ENCODE data around the gene TBCK. TPM values are rescaled to one million over a fixed set of nuclear protein-coding genes. Genes with fewer than 3 reads are reported as not detected.

Gene TBCK
- total and polyA plus RNA-seq, 7 experiments from 2014 or later: 29.5 to 70.7 (median 54.8) TPM

DNA sequence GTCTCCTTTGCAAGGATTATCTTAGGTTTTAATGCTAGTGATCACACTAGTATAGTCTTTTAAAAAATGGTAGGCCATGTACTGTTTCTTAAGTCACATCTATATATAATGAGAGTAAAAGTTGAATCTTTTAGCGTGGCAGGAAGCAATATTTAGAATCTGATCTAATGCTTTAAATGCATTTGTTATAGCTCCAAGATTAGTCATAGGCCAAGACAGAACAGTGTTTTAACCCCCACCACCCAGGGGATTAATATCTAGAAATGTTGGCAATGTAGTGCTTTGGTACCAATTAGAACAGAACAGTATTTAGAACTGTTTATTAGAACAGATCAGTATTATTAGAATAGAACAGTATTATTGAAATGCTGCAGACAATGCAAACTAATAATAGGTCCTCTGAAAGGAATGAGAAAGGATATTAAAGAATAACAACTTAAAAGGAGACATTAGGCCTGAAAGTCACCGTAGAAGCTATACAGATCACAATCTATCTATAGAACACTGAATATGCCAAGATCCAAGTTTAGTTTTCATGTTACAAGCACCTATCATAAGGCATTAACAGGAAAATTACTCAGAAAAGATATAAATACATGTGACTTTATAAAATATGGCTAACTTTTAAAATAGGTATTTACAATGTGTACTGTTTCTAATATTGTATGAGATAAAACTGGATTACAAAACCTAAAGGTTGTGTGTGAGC lies 274.6 kb downstream of the TBCK start:
- Mint-ChIP-seq H3K9me3 (no peaks in the 10 kb centered on the region), H3K4me3 (no peak overlapping the region), H3K27me3 (no peaks in the 10 kb centered on the region), H3K36me3 (peaks cover 0 to 21% (median 8%) of the 10 kb centered on the region in 5 donors), H3K27ac (no peak overlapping the region), H3K4me1 (peaks cover 0 to 5% (median 0%) of the 10 kb centered on the region in 7 donors)
- DNase-seq (no peak), ATAC-seq (no peak)
- H3K36me3 ChIP-seq (ENCODE audit: control insufficient read depth in 2 of 3, insufficient read depth in 3 of 3, low read length in 3 of 3): peaks cover 0 to 5% (median 4%) of the 10 kb centered on the region in 3 experiments
- intact Hi-C loops (cut with micrococcal nuclease): no loop called here
- H3K4me1 ChIP-seq (ENCODE audit: control insufficient read depth in 2 of 2, insufficient read depth in 2 of 2, low read length in 2 of 2): no peaks in the 10 kb centered on the region
- ChIA-PET CTCF (no interaction called here), POLR2A (no interaction called here)
- no peak overlapping the region for H3K27ac ChIP-seq (ENCODE audit: low read depth, low read length)
- no peaks in the 10 kb centered on the region for H3K9me3 ChIP-seq (ENCODE audit: control insufficient read depth in 2 of 3, low read length in 3 of 3)
- no peak overlapping the region for H3K4me3 ChIP-seq (ENCODE audit: low read length)
- no peaks in the 10 kb centered on the region for H3K27me3 ChIP-seq (ENCODE audit: control insufficient read depth in 2 of 2, insufficient read depth in 2 of 2, low read length in 2 of 2)

DNA sequence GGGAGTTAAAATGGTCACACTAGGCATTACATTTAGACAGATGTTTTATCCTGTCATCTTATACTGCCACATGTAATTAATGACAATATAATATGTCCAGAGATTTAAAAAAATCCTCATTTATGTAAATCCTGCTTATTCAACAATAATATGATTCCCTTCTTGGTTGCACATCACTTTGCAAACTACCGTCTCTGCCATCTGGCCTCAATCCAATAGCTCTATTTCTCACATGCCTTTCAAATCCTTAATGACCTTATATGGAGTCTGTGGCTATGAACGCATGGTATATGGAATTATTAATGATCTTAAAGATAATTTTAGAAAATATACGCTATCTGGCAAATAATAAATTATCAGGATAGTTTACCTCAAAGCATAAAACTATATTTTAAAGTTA lies 276.2 kb downstream of the TBCK start:
- ATAC-seq (no peak), DNase-seq (no peak)
- POLR2A ChIA-PET: no interaction called here
- Histone ChIP-seq H3K27me3 (ENCODE audit: control insufficient read depth in 2 of 2, insufficient read depth in 2 of 2, low read length in 2 of 2) (no peaks in the 10 kb centered on the region), H3K4me3 (ENCODE audit: low read length) (no peak overlapping the region), H3K9me3 (ENCODE audit: control insufficient read depth in 2 of 3, low read length in 3 of 3) (no peaks in the 10 kb centered on the region), H3K4me1 (ENCODE audit: control insufficient read depth in 2 of 2, insufficient read depth in 2 of 2, low read length in 2 of 2) (no peaks in the 10 kb centered on the region), H3K36me3 (ENCODE audit: control insufficient read depth in 2 of 3, insufficient read depth in 3 of 3, low read length in 3 of 3) (no peaks in the 10 kb centered on the region), H3K27ac (ENCODE audit: low read depth, low read length) (no peak overlapping the region)
- peaks cover 0 to under 1% (median 0%) of the 10 kb centered on the region in 11 donors for H3K9me3 Mint-ChIP-seq
- no peak overlapping the region for H3K27ac Mint-ChIP-seq
- CTCF ChIA-PET: no interaction called here
- no peak overlapping the region for H3K4me3 Mint-ChIP-seq
- H3K27me3 Mint-ChIP-seq: peaks cover 0 to 10% (median 0%) of the 10 kb centered on the region in 5 donors
- H3K36me3 Mint-ChIP-seq: peaks cover 0 to 9% (median 0%) of the 10 kb centered on the region in 5 donors
- intact Hi-C loops (cut with micrococcal nuclease): no loop called here
- peaks cover 0 to 5% (median 0%) of the 10 kb centered on the region in 7 donors for H3K4me1 Mint-ChIP-seq

GRCh38 chr4:106038908-106039307 lies 277.1 kb downstream of the TBCK start:
- ATAC-seq (no peak), DNase-seq (no peak)
- H3K4me3 ChIP-seq (ENCODE audit: low read length): no peak overlapping the region
- H3K9me3 Mint-ChIP-seq: peaks cover 0 to 2% (median 0%) of the 10 kb centered on the region in 11 donors
- no peaks in the 10 kb centered on the region for H3K27me3 ChIP-seq (ENCODE audit: control insufficient read depth in 2 of 2, insufficient read depth in 2 of 2, low read length in 2 of 2)
- POLR2A ChIA-PET: no interaction called here
- intact Hi-C loops (cut with micrococcal nuclease): no loop called here
- H3K27ac Mint-ChIP-seq: no peak overlapping the region
- no peak overlapping the region for H3K27ac ChIP-seq (ENCODE audit: low read depth, low read length)
- peaks cover 0 to 5% (median 0%) of the 10 kb centered on the region in 7 donors for H3K4me1 Mint-ChIP-seq
- H3K4me1 ChIP-seq (ENCODE audit: control insufficient read depth in 2 of 2, insufficient read depth in 2 of 2, low read length in 2 of 2): no peaks in the 10 kb centered on the region
- no peak overlapping the region for H3K4me3 Mint-ChIP-seq
- CTCF ChIA-PET: no interaction called here
- H3K9me3 ChIP-seq (ENCODE audit: control insufficient read depth in 2 of 3, low read length in 3 of 3): no peaks in the 10 kb centered on the region
- peaks cover 0 to 5% (median 0%) of the 10 kb centered on the region in 5 donors for H3K36me3 Mint-ChIP-seq
- H3K27me3 Mint-ChIP-seq: peaks cover 0 to 11% (median 0%) of the 10 kb centered on the region in 5 donors
- H3K36me3 ChIP-seq (ENCODE audit: control insufficient read depth in 2 of 3, insufficient read depth in 3 of 3, low read length in 3 of 3): no peaks in the 10 kb centered on the region

- Histone ChIP-seq H3K9me3 (ENCODE audit: control insufficient read depth in 2 of 3, low read length in 3 of 3) (no peaks in the 10 kb centered on the region), H3K36me3 (ENCODE audit: control insufficient read depth in 2 of 3, insufficient read depth in 3 of 3, low read length in 3 of 3) (no peaks in the 10 kb centered on the region), H3K27me3 (ENCODE audit: control insufficient read depth in 2 of 2, insufficient read depth in 2 of 2, low read length in 2 of 2) (no peaks in the 10 kb centered on the region), H3K4me3 (ENCODE audit: low read length) (no peak overlapping the region), H3K4me1 (ENCODE audit: control insufficient read depth in 2 of 2, insufficient read depth in 2 of 2, low read length in 2 of 2) (no peaks in the 10 kb centered on the region), H3K27ac (ENCODE audit: low read depth, low read length) (no peak overlapping the region)
- H3K9me3 Mint-ChIP-seq: peaks cover 0 to 10% (median 0%) of the 10 kb centered on the region in 11 donors
- CTCF ChIA-PET: no interaction called here
- peaks cover 0 to 5% (median 0%) of the 10 kb centered on the region in 7 donors for H3K4me1 Mint-ChIP-seq
- intact Hi-C loops (cut with micrococcal nuclease): no loop called here
- H3K36me3 Mint-ChIP-seq: peaks cover 0 to 3% (median 0%) of the 10 kb centered on the region in 5 donors
- no peak overlapping the region for H3K27ac Mint-ChIP-seq
- H3K4me3 Mint-ChIP-seq: no peak overlapping the region
- H3K27me3 Mint-ChIP-seq: peaks cover 0 to 18% (median 0%) of the 10 kb centered on the region in 5 donors
- POLR2A ChIA-PET: interaction anchor here (1.2 kb wide), 1 partner anchor 14 kb away, joined by 4 read pairs; no protein-coding TSS in a partner anchor
- DNase-seq (no peak), ATAC-seq (no peak)
Observed at GRCh38 chr4:106038012-106038411, 278.0 kb downstream of the TBCK start.

DNA sequence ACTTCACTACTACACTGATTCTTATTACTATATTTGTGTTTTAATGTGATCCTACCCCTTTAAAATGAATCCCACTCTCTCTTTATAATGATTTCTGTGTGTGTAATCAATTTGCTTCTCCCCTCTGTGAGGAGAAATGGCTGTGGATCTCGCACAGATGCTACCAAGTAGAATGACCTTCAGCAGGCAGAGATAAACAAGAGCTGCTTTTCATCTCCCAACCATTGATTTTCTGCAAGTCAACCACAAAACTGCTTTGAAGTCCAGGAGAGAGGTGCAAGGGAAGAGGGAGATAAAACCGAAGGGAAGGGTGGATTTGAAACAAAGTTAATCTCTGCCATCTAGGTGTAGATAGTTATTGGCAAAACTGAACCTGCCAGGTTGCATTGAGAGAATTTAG lies 279.2 kb downstream of the TBCK start:
- Mint-ChIP-seq H3K27ac (peak overlapping the region in 1 of 9 donors; percentile 84), H3K4me3 (no peak overlapping the region), H3K36me3 (peaks cover 0 to 6% (median 3%) of the 10 kb centered on the region in 5 donors), H3K27me3 (peaks cover 0 to 18% (median 0%) of the 10 kb centered on the region in 5 donors), H3K4me1 (peaks cover 0 to 5% (median 0%) of the 10 kb centered on the region in 7 donors), H3K9me3 (peaks cover 0 to 19% (median 5%) of the 10 kb centered on the region in 11 donors)
- Histone ChIP-seq H3K36me3 (ENCODE audit: control insufficient read depth in 2 of 3, insufficient read depth in 3 of 3, low read length in 3 of 3) (no peaks in the 10 kb centered on the region), H3K4me3 (ENCODE audit: low read length) (no peak overlapping the region), H3K9me3 (ENCODE audit: control insufficient read depth in 2 of 3, low read length in 3 of 3) (no peaks in the 10 kb centered on the region), H3K4me1 (ENCODE audit: control insufficient read depth in 2 of 2, insufficient read depth in 2 of 2, low read length in 2 of 2) (no peaks in the 10 kb centered on the region), H3K27me3 (ENCODE audit: control insufficient read depth in 2 of 2, insufficient read depth in 2 of 2, low read length in 2 of 2) (no peaks in the 10 kb centered on the region), H3K27ac (ENCODE audit: low read depth, low read length) (no peak overlapping the region)
- ChIA-PET POLR2A (interaction anchor here (1.2 kb wide), 1 partner anchor 16 kb away, joined by 4 read pairs; no protein-coding TSS in a partner anchor), CTCF (no interaction called here)
- no peak for DNase-seq
- intact Hi-C loops (cut with micrococcal nuclease): no loop called here
- ATAC-seq: no peak

DNA sequence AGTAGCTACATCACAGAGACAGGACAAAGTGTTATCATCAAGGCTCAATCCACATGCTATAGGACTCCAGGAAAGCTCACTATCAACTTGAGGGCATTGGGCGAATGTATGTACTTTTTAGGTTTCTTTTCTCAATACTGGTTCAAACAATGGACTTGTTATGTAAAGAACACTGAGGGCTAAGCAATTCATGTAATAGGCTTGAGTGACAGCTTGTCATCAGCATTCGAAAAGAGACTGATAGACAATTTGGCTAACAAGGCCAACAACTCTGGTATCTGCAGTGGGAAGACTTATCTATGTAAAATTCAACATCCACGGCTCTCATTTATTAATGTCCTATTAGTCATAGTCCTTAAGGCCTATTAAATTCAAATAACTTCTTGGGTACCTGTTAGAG lies 279.7 kb downstream of the TBCK start:
- Mint-ChIP-seq H3K36me3 (peaks cover 0 to 10% (median 4%) of the 10 kb centered on the region in 5 donors), H3K4me3 (no peak overlapping the region), H3K4me1 (peaks cover 0 to 5% (median 0%) of the 10 kb centered on the region in 7 donors), H3K27ac (no peak overlapping the region), H3K27me3 (peaks cover 0 to 18% (median 0%) of the 10 kb centered on the region in 5 donors), H3K9me3 (peaks cover 0 to 24% (median 8%) of the 10 kb centered on the region in 11 donors)
- POLR2A ChIA-PET: no interaction called here
- no peak overlapping the region for H3K27ac ChIP-seq (ENCODE audit: low read depth, low read length)
- ATAC-seq (no peak), DNase-seq (no peak)
- CTCF ChIA-PET: no interaction called here
- no peaks in the 10 kb centered on the region for H3K36me3 ChIP-seq (ENCODE audit: control insufficient read depth in 2 of 3, insufficient read depth in 3 of 3, low read length in 3 of 3)
- no peaks in the 10 kb centered on the region for H3K4me1 ChIP-seq (ENCODE audit: control insufficient read depth in 2 of 2, insufficient read depth in 2 of 2, low read length in 2 of 2)
- H3K4me3 ChIP-seq (ENCODE audit: low read length): no peak overlapping the region
- intact Hi-C loops (cut with micrococcal nuclease): no loop called here
- no peaks in the 10 kb centered on the region for H3K27me3 ChIP-seq (ENCODE audit: control insufficient read depth in 2 of 2, insufficient read depth in 2 of 2, low read length in 2 of 2)
- H3K9me3 ChIP-seq (ENCODE audit: control insufficient read depth in 2 of 3, low read length in 3 of 3): no peaks in the 10 kb centered on the region

DNA sequence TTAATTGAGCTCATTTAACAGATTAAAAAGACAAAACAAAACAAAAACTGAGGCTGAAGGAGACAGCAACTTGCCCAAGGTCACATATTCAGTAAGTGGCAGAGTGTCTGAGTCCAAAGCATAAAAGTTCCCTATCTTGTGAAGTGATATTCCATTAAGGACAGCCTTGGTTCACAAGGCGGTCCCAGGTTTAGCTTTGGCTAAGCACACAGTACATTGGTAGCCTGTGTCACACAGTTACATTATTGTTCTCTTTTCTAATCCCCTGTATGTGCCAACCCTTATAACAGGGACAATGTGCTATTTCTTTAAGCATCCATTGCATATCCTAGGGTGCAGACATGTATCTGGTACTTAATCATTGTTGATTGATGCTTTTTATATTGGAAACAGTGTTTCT lies 280.8 kb downstream of the TBCK start:
- H3K27ac Mint-ChIP-seq: no peak overlapping the region
- peaks cover 0 to 5% (median 0%) of the 10 kb centered on the region in 7 donors for H3K4me1 Mint-ChIP-seq
- ATAC-seq: no peak
- peaks cover 0 to 18% (median 4%) of the 10 kb centered on the region in 5 donors for H3K36me3 Mint-ChIP-seq
- intact Hi-C loops (cut with micrococcal nuclease): no loop called here
- H3K27me3 Mint-ChIP-seq: peaks cover 0 to 20% (median 0%) of the 10 kb centered on the region in 5 donors
- no peak overlapping the region for H3K27ac ChIP-seq (ENCODE audit: low read depth, low read length)
- H3K9me3 ChIP-seq (ENCODE audit: control insufficient read depth in 2 of 3, low read length in 3 of 3): no peaks in the 10 kb centered on the region
- DNase-seq: no peak
- H3K9me3 Mint-ChIP-seq: peaks cover 0 to 35% (median 12%) of the 10 kb centered on the region in 11 donors
- no peak overlapping the region for H3K4me3 Mint-ChIP-seq
- H3K27me3 ChIP-seq (ENCODE audit: control insufficient read depth in 2 of 2, insufficient read depth in 2 of 2, low read length in 2 of 2): no peaks in the 10 kb centered on the region
- H3K4me1 ChIP-seq (ENCODE audit: control insufficient read depth in 2 of 2, insufficient read depth in 2 of 2, low read length in 2 of 2): no peaks in the 10 kb centered on the region
- no peak overlapping the region for H3K4me3 ChIP-seq (ENCODE audit: low read length)
- H3K36me3 ChIP-seq (ENCODE audit: control insufficient read depth in 2 of 3, insufficient read depth in 3 of 3, low read length in 3 of 3): no peaks in the 10 kb centered on the region
- ChIA-PET POLR2A (no interaction called here), CTCF (no interaction called here)

Measured in naive thymus-derived CD4-positive, alpha-beta T cell (primary cell).